ENCODE results near the gene TMEM40.
"Not testable (repeated sequence)": the region's sequence is repeated elsewhere in the genome, so short reads cannot be mapped to it uniquely, and the experiment has no call there.

Gene TMEM40

GRCh38 chr3:12710062-12710461, 49.0 kb downstream of the TMEM40 start:
- no peak for FAIRE-seq

GRCh38 chr3:12709334-12709733, 49.7 kb downstream of the TMEM40 start:
- no peak for FAIRE-seq

GRCh38 chr3:12708584-12709192, 50.4 kb downstream of the TMEM40 start:
- no peak for FAIRE-seq

- FAIRE-seq = no peak
These were observed 51.6 kb downstream of the TMEM40 start for GRCh38 chr3:12707449-12707848.

- FAIRE-seq = no peak
These were observed 52.4 kb downstream of the TMEM40 start for GRCh38 chr3:12706504-12707253.

GRCh38 chr3:12705981-12706380, 53.1 kb downstream of the TMEM40 start:
- FAIRE-seq = no peak

GRCh38 chr3:12705374-12705926, 53.6 kb downstream of the TMEM40 start:
- no peak for FAIRE-seq

- FAIRE-seq = no peak
These were observed 56.6 kb downstream of the TMEM40 start for GRCh38 chr3:12702501-12702900.

- FAIRE-seq = not testable (repeated sequence)
These were observed 57.5 kb downstream of the TMEM40 start for GRCh38 chr3:12701601-12702000.

GRCh38 chr3:12700800-12701199, 58.3 kb downstream of the TMEM40 start:
- no peak for FAIRE-seq

- no peak for FAIRE-seq
These were observed 63.1 kb downstream of the TMEM40 start for GRCh38 chr3:12695916-12696315.

- FAIRE-seq = no peak
These were observed 63.9 kb downstream of the TMEM40 start for GRCh38 chr3:12695112-12695511.

GRCh38 chr3:12692444-12692843, 66.6 kb downstream of the TMEM40 start:
- no peak for FAIRE-seq

- no peak for FAIRE-seq
These were observed 68.9 kb downstream of the TMEM40 start for GRCh38 chr3:12689997-12690711.

GRCh38 chr3:12687948-12688347, 71.1 kb downstream of the TMEM40 start:
- no peak for FAIRE-seq

- FAIRE-seq = no peak
These were observed 73.0 kb downstream of the TMEM40 start for GRCh38 chr3:12686096-12686495.

All from islet of Langerhans (tissue), 1 donor.